ENCODE data around the gene VANGL2. TPM values are rescaled to one million over a fixed set of nuclear protein-coding genes. Genes with fewer than 3 reads are reported as not detected.

The VANGL2 gene
- total RNA-seq, 3 donors from 2014 or later: 5.2 to 8.9 (median 8.7) TPM

DNA sequence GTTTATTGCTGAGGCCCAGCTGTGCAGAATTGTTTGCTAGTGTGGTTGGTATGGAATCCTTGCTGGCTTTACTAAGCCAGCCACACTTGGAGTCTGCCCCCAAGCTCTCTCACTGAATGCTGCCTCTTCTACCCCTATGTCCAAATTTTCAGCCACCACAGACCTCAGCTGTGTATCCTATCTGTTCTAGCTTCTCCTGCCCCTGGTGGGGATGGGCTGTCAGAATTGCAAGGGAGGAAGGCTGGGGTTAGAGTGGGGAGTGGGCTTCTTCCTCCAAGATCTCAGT is 29.1 kb upstream of the VANGL2 start:
- H3K4me1 ChIP-seq (ENCODE audit: low read depth): no peaks in the 10 kb centered on the region
- no peaks in the 10 kb centered on the region for H3K36me3 ChIP-seq (ENCODE audit: low read depth)
- DNase-seq (no peak), ATAC-seq (no peak)
- TF ChIP-seq, protein P1, sequence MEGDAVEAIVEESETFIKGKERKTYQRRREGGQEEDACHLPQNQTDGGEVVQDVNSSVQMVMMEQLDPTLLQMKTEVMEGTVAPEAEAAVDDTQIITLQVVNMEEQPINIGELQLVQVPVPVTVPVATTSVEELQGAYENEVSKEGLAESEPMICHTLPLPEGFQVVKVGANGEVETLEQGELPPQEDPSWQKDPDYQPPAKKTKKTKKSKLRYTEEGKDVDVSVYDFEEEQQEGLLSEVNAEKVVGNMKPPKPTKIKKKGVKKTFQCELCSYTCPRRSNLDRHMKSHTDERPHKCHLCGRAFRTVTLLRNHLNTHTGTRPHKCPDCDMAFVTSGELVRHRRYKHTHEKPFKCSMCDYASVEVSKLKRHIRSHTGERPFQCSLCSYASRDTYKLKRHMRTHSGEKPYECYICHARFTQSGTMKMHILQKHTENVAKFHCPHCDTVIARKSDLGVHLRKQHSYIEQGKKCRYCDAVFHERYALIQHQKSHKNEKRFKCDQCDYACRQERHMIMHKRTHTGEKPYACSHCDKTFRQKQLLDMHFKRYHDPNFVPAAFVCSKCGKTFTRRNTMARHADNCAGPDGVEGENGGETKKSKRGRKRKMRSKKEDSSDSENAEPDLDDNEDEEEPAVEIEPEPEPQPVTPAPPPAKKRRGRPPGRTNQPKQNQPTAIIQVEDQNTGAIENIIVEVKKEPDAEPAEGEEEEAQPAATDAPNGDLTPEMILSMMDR (IDR thresholded peaks at IDR 0.05): no peak
- H3K9me3 ChIP-seq: no peaks in the 10 kb centered on the region
- intact Hi-C loops (cut with DNase I, micrococcal nuclease): no loop called here
- no peak overlapping the region for H3K4me3 ChIP-seq

DNA sequence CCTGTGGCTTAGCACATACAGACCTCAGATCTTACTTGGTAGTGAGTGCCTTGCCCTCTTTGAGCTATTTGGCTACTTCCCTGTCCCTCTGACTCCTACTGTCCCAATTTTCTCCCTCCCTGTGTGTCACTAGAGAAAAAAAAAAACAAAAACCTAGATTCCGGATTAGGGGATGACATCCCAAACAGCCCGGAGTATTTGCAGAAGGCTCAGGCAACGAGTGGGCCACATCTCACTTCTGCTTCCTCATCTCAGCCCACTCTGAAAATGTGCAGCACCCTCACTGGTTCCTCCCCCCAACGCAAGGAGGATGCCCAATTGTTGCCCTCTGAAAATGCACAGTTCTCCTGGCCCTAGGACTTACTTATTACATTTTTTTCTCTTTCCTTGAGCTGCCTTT is 28.6 kb upstream of the VANGL2 start:
- TF ChIP-seq, protein P1 (IDR thresholded peaks at IDR 0.05): no peak

GRCh38 chr1:160373696-160374095 is 26.7 kb upstream of the VANGL2 start:
- Histone ChIP-seq H3K4me1 (ENCODE audit: low read depth) (no peaks in the 10 kb centered on the region), H3K4me3 (no peak overlapping the region), H3K36me3 (ENCODE audit: low read depth) (no peaks in the 10 kb centered on the region), H3K9me3 (no peaks in the 10 kb centered on the region)
- TF ChIP-seq, protein P1 (IDR thresholded peaks at IDR 0.05): no peak
- intact Hi-C loops (cut with DNase I, micrococcal nuclease): no loop called here
- DNase-seq: no peak
- ATAC-seq: no peak

More for the DNA sequence above, 28.6 kb upstream of the VANGL2 start:
- ATAC-seq: no peak
- H3K9me3 ChIP-seq: no peaks in the 10 kb centered on the region
- intact Hi-C loops (cut with DNase I, micrococcal nuclease): no loop called here
- H3K36me3 ChIP-seq (ENCODE audit: low read depth): no peaks in the 10 kb centered on the region
- DNase-seq: no peak
- H3K4me1 ChIP-seq (ENCODE audit: low read depth): no peaks in the 10 kb centered on the region
- H3K4me3 ChIP-seq: no peak overlapping the region

DNA sequence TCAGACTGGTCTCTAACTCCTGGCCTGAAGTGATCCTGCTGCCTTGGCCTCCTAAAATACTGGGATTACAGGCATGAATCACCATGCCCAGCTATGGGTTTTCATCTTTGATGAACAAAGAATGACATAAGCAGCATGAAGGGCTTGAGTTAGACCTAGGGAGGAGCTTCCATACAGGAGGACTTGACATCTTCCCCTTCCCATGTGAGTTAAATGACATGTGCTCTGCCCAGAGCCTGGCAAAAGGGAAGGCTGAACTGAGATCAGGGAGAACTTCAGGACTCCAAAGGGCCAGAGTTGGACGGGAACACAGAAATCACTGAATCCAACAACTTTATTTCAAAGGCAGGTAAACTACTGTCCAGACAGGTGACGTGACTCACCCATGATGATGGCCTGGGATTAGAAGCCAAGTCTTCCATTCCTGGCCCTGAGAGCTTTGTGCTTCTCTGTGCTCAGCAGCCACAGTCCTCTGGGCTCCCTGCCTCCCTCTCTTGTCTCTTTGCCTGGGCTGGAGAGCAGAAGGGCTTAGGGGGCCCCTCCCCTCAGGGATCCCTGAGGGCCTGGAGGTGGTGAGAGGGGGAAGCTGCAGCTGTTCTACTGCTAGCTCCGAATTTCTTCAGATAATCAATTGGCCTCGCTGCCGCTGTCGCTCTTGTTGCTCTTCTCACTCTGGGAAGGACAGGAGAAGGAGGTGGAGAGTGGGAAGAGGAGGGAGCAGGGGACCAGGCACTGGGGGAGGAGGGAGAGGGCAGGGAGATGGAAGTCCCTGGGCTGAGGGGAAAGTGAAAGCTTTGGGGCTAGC is 25.9 kb upstream of the VANGL2 start:
- intact Hi-C loops (cut with DNase I, micrococcal nuclease): no loop called here
- ATAC-seq: no peak
- H3K4me1 ChIP-seq (ENCODE audit: low read depth): no peaks in the 10 kb centered on the region
- H3K9me3 ChIP-seq: no peaks in the 10 kb centered on the region
- no peaks in the 10 kb centered on the region for H3K36me3 ChIP-seq (ENCODE audit: low read depth)
- H3K4me3 ChIP-seq: no peak overlapping the region
- no peak for DNase-seq
- TF ChIP-seq, protein P1 (IDR thresholded peaks at IDR 0.05): no peak

GRCh38 chr1:160375788-160376524 is 24.4 kb upstream of the VANGL2 start:
- DNase-seq: no peak
- TF ChIP-seq, protein P1 (IDR thresholded peaks at IDR 0.05): no peak
- H3K36me3 ChIP-seq (ENCODE audit: low read depth): no peaks in the 10 kb centered on the region
- ATAC-seq: peak; percentile 11
- no peaks in the 10 kb centered on the region for H3K9me3 ChIP-seq
- H3K4me1 ChIP-seq (ENCODE audit: low read depth): no peaks in the 10 kb centered on the region
- no peak overlapping the region for H3K4me3 ChIP-seq
- intact Hi-C loops (cut with DNase I, micrococcal nuclease): no loop called here

Data from mucosa of descending colon (tissue), 3 donors.